MM.1S (cell line): Measurements from ENCODE around the gene EAPP.

Experiments
- DNase-seq: peaks from one replicate; pipeline ENCODE4 v3.0.0-alpha.2; 2015
- H2AFZ ChIP-seq: fragments of 300-600 bp; sonication (generic); 2 replicates; pipeline ENCODE4 v1.6.0; 2016; ENCODE audit warnings: antibody characterized with exemption, low read length
- H3F3A ChIP-seq: fragments of 300-600 bp; sonication (generic); 2 replicates; pipeline ENCODE4 v1.6.1; 2016; ENCODE audit warnings: mild to moderate bottlenecking, antibody characterized with exemption, low read length, moderate library complexity, mixed read lengths; ENCODE audit not compliant: insufficient read depth
- H3K27ac ChIP-seq: fragments of 300-600 bp; sonication (generic); 2 replicates; pipeline ENCODE4 v1.5.1; 2016; ENCODE audit warnings: mild to moderate bottlenecking, low read length
- H3K27me3 ChIP-seq: fragments of 300-600 bp; sonication (generic); replicated peaks from 2 replicates; pipeline ENCODE4 v1.6.0; 2016; ENCODE audit warnings: low read length; ENCODE audit not compliant: insufficient read depth
- H3K36me3 ChIP-seq: fragments of 300-600 bp; sonication (generic); replicated peaks from 2 replicates; pipeline ENCODE4 v1.6.1; 2016; ENCODE audit warnings: mild to moderate bottlenecking, low read length, mixed read lengths; ENCODE audit not compliant: insufficient read depth
- H3K4me1 ChIP-seq: fragments of 300-600 bp; sonication (generic); 2 replicates; pipeline ENCODE4 v1.6.1; 2016; ENCODE audit warnings: low read length, mixed read lengths
- H3K4me2 ChIP-seq: fragments of 300-600 bp; sonication (generic); 2 replicates; pipeline ENCODE4 v1.6.0; 2016; ENCODE audit warnings: low read depth, low read length
- H3K4me3 ChIP-seq: fragments of 300-600 bp; sonication (generic); 2 replicates; pipeline ENCODE4 v1.5.1; 2016; ENCODE audit warnings: low read length, mixed read lengths
- H3K79me2 ChIP-seq: fragments of 300-600 bp; sonication (generic); 2 replicates; pipeline ENCODE4 v1.6.1; 2016; ENCODE audit warnings: mixed run types, low read length, mixed read lengths
- H3K9ac ChIP-seq: fragments of 300-600 bp; sonication (generic); 2 replicates; pipeline ENCODE4 v1.6.1; 2016; ENCODE audit warnings: low read length, mixed read lengths
- H3K9me2 ChIP-seq: fragments of 300-600 bp; sonication (generic); replicated peaks from 2 replicates; pipeline ENCODE4 v1.6.1; 2016; ENCODE audit warnings: mild to moderate bottlenecking, low read length, mixed read lengths; ENCODE audit not compliant: insufficient read depth
- H3K9me3 ChIP-seq: fragments of 300-600 bp; sonication (generic); replicated peaks from 2 replicates; pipeline ENCODE4 v1.6.1; 2016; ENCODE audit warnings: mild to moderate bottlenecking, low read length, mixed read lengths; ENCODE audit not compliant: insufficient read depth
- H4K20me1 ChIP-seq: fragments of 300-600 bp; sonication (generic); 2 replicates; pipeline ENCODE4 v1.6.1; 2016; ENCODE audit warnings: mild to moderate bottlenecking, low read length, moderate library complexity, mixed read lengths; ENCODE audit not compliant: insufficient read depth
- CTCF ChIP-seq: fragments of 300-600 bp; sonication (generic); IDR thresholded peaks from 2 replicates; pipeline ENCODE4 v1.5.1; 2016; ENCODE audit warnings: antibody characterized with exemption, low read length, mixed read lengths
- EZH2 ChIP-seq: fragments of 300-600 bp; sonication (generic); optimal IDR thresholded peaks from 2 replicates; pipeline ENCODE3; 2017; ENCODE audit warnings: low read depth, mild to moderate bottlenecking, antibody characterized with exemption, low read length, mixed read lengths
- EZH2phosphoT487 ChIP-seq: fragments of 300-600 bp; sonication (generic); IDR thresholded peaks from 2 replicates; pipeline ENCODE4 v1.6.1; 2018; ENCODE audit warnings: antibody characterized with exemption, low read length

Gene EAPP

GRCh38 chr14:34475163-34475562 is 64.3 kb downstream of the EAPP start:
- no peaks in the 10 kb centered on the region for H3K4me1 ChIP-seq
- no peak for TF ChIP-seq EZH2phosphoT487
- no peak for TF ChIP-seq EZH2
- no peak for TF ChIP-seq CTCF
- no peaks in the 10 kb centered on the region for H3K27me3 ChIP-seq
- no peak for DNase-seq
- no peaks in the 10 kb centered on the region for H3F3A ChIP-seq
- no peak overlapping the region for H2AFZ ChIP-seq
- H3K9me3 ChIP-seq: no peaks in the 10 kb centered on the region
- H3K4me3 ChIP-seq: no peak overlapping the region
- H3K36me3 ChIP-seq: no peaks in the 10 kb centered on the region
- no peaks in the 10 kb centered on the region for H4K20me1 ChIP-seq
- no peak overlapping the region for H3K27ac ChIP-seq
- no peaks in the 10 kb centered on the region for H3K79me2 ChIP-seq
- H3K9me2 ChIP-seq: no peaks in the 10 kb centered on the region
- H3K9ac ChIP-seq: no peak overlapping the region
- no peak overlapping the region for H3K4me2 ChIP-seq

GRCh38 chr14:34474187-34474679 is 65.3 kb downstream of the EAPP start:
- H2AFZ ChIP-seq: no peak overlapping the region
- no peak overlapping the region for H3K9ac ChIP-seq
- H3K9me3 ChIP-seq: no peaks in the 10 kb centered on the region
- H3K27ac ChIP-seq: no peak overlapping the region
- H3K27me3 ChIP-seq: no peaks in the 10 kb centered on the region
- no peak for TF ChIP-seq EZH2
- TF ChIP-seq CTCF: no peak
- TF ChIP-seq EZH2phosphoT487: no peak
- no peaks in the 10 kb centered on the region for H3K36me3 ChIP-seq
- no peaks in the 10 kb centered on the region for H3K79me2 ChIP-seq
- no peaks in the 10 kb centered on the region for H4K20me1 ChIP-seq
- H3K9me2 ChIP-seq: no peaks in the 10 kb centered on the region
- DNase-seq: no peak
- H3K4me1 ChIP-seq: no peaks in the 10 kb centered on the region
- no peak overlapping the region for H3K4me2 ChIP-seq
- no peak overlapping the region for H3K4me3 ChIP-seq
- H3F3A ChIP-seq: no peaks in the 10 kb centered on the region

GRCh38 chr14:34472706-34473279 is 66.7 kb downstream of the EAPP start:
- Histone ChIP-seq H4K20me1 (no peaks in the 10 kb centered on the region), H3K79me2 (no peaks in the 10 kb centered on the region), H3K36me3 (no peaks in the 10 kb centered on the region), H3F3A (no peaks in the 10 kb centered on the region), H3K4me3 (no peak overlapping the region), H3K27me3 (no peaks in the 10 kb centered on the region), H2AFZ (no peak overlapping the region), H3K4me2 (no peak overlapping the region), H3K27ac (no peak overlapping the region), H3K9me2 (no peaks in the 10 kb centered on the region), H3K9me3 (no peaks in the 10 kb centered on the region), H3K4me1 (no peaks in the 10 kb centered on the region), H3K9ac (no peak overlapping the region)
- DNase-seq: no peak
- TF ChIP-seq EZH2: no peak
- no peak for TF ChIP-seq EZH2phosphoT487
- TF ChIP-seq CTCF: no peak
